NCI-H2081 treated with DMSO at 0.1 percent for 48 hours (cell line): ENCODE data around the gene APOO.

ENCODE experiments used
- DNase-seq: peaks from one replicate; lab custom pipeline; 2025; lab: John Stamatoyannopoulos, UW

Gene APOO

DNA sequence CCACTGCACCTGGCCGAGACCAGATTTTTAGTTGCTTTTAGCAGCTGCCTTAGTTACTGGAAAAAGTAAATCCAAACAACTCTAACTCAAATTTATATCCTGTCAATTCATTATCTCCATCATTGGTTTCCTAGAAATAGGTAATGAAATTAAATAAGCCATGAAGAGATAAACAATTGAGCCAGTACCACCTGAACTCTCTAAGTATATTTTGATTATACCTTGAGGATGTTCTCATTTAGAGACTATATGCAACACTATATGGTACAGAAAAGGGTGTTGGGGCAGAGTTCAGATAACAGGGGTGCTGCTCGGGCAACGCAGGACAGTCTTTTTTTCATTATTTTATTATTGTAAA is 89.8 kb downstream of the APOO start:
- DNase-seq = no peak

DNA sequence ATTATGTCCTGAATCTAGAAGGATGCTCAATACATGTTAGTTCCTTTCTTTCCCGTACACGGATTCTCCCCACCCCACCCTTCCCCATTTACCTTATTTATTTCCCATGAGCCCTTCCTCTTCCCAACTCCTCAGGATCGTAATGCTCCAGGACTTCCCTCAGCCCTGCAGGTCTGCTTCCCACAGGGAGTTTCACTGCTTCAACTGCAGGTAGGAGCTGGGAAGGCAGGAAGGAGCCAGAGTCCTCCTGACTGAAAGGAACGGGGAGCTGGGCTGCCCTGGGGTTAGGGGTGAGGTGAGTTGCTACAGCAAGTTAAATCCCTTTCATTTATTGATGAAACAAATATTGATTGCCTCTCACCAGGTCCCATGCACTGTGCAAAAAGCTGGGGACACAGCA is 91.6 kb downstream of the APOO start:
- no peak for DNase-seq

DNA sequence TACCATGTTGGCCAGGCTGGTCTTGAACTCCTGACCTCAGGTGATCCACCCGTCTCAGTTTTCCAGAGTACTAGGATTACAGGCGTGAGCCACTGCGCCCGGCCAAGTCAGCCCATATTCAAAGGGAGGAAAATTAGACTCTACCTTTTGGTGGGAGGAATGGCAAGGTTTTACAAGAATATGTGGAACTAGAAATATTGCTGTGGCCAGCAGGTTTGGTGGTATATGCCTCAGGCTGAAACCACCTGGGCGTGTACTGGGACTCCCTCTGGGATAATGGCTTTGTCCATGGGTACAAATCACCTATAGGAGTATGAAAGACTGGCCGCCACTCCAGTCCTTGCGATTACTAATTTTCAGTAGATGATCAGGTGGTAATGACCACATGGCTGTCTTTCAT is 92.4 kb downstream of the APOO start:
- no peak for DNase-seq

DNA sequence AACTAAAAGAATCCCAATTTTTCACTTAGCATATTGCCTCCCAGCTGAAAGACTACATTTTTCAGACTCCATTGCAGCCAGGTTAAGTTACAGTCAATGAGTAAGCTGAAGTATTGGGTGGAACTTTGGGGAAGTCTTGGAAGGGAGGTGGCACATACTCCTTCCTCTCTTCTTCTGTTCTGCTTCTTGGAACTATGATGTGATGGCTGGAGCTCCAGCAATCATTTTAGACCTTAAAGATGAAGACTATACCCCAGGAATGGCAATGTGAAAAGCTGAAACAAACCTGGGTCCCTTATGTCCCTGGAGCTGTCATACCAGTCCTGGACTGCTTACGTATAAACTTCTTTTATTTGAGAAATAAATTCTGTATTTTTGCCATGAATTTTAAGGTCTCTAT is 93.9 kb downstream of the APOO start:
- DNase-seq = no peak

DNA sequence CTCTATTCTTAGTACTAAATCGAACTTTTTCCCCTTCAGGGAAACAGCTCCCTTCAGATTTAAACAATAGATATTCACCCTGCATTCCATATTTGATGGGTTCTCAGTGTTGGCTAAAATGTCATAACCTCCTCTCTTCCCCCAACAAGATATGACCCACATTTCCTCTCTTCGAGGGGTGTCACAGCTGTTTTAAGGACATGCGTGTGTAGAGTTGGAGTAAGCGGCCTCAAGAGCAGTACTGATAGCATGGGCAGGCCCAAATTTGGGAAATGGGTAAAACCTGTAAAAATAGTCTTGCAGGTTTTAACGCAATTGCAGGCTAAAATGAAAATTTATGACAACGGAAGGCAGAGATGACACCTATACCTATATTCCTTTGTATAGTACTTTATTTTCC is 96.1 kb downstream of the APOO start:
- no peak for DNase-seq

DNA sequence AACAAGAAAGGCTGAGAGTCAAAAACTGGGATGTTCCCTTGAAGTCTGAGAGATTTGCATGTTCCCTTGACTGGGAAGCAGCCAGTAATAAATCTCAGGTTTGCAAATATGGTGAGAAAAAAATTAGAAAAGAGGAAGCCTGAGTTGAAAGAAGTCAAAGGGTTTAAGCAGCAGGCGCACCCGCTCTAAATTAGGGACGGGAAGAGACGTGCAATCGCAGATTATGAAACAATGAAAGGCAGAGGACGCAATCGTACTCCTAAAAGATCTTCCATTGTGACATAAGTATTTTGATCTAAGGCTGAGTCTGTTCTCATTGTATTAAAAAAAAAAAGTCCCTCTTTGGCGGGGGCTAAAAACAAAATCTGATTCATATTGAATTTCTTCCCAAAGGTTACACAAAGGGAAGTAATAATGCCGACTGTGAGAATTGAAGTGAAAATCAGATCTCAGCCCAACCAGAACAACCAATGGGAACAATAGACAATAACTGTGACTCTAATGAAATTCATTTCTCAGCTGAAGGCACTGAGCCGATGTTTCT is 96.6 kb downstream of the APOO start:
- DNase-seq = no peak

DNA sequence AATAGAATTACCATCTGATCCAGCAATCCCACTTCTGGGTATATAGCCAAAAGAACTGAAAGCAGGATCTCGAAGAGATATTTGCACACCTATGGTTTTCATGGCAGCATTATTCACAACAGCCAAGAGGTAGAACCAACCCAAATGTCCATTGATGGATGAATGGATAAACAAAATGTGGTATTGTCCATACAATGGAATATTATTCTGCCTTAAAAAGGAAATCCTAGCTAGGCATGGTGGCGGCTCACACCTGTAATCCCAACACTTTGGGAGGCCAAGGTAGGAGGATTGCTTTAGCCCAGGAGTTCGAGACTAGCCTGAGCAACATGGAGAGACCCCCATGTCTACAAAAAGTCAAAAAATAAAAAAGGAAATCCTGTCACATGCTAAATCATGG is 97.5 kb downstream of the APOO start:
- DNase-seq = no peak

DNA sequence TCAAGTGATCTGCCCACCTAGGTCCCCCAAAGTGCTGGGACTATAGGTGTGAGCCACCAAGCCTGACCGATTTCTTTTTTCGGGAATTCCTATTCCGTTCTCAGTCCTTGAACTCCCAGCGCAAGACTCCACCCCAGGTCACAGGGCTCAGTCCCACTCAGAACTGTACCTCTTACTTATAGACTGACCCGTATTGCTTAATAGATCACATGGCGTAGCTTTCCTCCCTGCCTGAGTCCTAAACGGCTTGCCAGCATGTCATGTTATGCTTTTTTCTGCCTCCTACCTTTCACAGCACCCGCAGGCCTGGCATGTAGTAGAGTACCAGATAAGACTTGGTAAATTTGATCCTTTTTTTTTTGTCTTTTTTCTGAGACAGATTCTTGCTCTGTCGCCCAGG is 102.3 kb downstream of the APOO start:
- no peak for DNase-seq

DNA sequence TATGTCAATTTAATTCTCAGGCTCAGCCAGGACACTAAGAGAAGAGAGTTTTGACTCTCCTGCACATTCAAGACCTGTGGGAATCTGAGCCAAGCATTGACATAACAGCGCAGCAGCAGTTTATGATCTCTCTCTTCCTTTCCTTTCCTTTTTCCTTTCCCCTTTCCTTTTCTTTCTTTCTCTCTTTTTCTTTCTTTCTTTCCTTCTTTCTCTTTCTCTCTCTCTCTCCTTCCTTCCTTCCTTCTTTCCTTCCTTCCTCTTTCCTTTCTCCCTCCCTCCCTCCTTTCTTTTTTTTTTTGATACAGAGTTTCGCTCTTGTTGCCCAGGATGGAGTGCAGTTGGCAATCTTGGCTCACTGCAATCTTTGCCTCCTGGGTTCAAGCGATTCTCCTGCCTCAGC is 103.2 kb downstream of the APOO start:
- DNase-seq = no peak

DNA sequence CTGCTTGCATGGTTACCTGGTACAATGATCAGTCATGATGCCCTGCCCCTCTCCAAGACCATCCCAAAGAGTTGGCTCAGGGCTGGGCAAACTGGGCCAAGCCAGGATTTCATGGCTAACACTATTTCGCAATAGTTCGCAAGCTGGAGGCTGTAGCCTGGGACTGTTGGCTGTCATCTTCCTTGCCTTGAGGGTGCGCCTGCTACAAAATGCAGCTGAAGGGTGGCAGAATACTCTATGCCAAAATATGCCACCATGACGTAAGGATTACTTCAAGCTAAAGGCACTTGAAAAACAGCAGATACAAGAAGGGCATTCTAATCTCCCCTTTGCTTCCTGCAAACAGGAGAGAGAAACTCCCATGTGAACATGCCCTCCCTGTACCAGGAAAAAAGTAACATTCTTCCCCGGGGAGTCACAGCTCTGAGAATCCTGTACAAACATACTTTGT is 103.8 kb downstream of the APOO start:
- DNase-seq = no peak

DNA sequence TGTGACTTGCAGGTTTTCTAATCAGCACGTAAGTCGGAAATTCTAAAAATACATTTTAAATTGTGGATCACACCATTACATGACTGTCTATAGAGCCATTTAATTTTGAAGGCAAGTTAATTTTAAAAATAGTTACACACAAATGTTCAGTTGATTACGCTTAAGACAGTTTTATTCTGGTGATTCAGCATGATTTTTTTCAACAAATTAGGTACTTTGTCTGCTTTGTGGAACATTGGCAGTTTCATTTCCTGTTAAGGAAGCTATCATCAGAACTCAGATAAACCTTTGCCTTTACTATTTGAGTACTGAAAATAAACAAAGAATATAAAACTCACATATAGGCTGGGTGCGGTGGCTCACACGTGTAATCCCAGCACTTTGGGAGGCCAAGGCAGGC is 105.3 kb downstream of the APOO start:
- no peak for DNase-seq

DNA sequence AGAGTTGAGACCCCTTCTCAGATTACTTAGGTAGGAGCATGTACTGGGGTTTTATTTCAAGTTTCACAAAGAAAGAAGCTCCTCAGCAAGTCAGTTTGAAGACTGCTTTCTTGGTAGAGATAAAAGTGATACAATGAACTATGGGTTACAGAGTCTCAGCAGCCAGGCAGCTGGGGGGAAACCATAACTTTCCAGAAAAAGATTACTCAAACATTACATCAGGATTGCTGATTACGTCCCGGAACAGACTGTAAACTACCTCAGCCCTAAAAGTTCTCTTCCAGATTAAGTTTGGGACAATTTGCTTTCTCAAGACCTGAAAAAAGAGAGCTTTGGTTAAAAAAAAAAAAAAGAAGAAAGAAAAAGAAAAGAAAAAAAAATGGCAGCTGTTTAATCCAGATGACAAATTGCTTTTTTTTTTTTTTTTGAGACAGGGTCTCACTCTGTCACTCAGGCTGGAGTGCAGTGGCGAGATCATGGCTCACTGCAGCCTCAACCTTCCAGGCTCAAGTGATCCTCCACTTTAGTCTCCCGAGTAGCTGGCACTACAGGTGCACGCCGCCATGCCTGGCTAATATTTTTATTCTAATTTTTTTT is 108.2 kb downstream of the APOO start:
- DNase-seq = no peak

DNA sequence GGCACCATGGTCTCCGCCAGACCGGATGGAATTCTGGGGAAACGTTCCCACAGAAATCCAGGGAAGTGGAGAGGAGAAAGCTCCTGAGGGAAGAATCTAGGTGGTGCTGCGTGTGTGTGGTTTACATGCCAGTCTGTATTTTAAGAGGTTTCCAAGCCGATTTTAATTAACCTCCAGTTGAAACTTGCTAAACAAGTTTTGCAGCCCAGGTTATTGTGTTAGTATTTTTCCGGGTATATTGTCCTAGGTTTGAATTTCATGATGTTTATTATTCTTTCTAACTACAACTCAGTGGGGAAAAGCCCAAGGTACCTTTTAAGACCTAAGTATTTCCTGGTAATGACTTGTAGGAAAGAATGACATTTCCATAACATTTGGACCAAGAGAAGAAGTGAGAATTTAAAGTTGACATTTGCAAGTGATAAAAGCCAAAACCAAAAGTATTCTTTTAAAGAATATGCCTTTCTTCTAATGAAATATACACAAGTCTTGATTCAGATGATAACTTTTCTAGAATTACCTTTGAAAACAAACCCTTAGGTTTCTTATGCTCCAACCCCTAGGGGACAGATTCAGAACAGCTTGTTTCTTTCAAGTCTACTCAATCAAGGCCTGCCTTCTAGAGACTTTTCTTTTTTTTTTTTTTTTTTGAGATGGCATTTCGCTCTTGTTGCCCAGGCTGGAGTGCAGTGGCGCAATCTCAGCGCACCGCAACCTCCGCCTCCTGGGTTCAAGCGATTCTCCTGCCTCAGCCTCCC is 110.2 kb downstream of the APOO start:
- no peak for DNase-seq

DNA sequence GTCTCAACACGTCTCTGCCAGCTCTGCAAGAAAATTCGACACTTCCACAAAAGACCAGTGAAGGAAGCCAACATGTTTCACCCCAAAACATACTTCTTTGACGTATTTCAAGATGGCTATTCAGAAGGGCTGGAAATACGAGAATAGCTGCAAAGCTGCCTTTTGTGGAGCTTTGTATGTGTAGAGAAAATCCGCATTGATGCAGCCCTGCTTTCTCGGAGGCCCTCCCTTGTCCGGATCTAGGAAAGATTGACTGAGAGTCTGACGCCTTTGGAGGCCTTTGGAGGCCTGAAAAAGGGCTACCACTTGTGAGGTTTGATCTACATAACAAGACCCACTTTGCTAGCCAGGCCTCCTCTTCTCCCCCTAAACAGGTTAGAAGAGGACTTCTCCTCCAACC is 112.5 kb downstream of the APOO start:
- DNase-seq = no peak

DNA sequence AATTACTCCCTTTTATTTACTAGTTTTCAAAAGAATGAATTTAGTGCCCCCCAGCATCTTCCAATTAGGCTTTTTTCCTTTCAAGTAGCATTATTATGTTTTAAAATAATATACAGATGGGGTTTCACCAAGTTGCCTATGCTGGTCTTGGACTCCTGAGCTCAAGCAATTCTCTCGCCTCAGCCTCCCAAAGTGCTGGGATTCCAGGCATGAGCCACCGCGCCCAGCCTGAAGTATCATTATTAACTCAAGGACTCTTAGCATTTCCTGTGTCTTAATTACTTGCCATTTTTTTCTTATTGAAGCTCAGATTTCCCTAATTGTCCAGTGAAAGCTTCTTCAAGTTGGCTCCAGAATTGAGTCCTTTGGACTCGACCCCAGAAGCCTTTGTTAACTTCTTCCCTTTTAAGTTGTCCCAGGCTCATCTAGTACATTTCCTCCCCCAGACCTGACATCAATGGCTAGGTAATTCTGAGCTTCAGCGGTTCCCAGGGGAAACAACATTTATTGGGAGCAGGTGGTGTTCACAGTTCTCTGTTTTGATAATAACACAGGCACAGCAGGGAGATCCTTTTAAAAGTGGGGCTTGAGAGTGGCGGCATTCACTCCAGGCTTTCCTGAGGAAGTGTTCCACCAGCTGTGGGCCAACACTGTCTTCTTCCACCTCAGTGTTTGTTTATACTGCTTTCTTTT is 114.7 kb downstream of the APOO start:
- no peak for DNase-seq

DNA sequence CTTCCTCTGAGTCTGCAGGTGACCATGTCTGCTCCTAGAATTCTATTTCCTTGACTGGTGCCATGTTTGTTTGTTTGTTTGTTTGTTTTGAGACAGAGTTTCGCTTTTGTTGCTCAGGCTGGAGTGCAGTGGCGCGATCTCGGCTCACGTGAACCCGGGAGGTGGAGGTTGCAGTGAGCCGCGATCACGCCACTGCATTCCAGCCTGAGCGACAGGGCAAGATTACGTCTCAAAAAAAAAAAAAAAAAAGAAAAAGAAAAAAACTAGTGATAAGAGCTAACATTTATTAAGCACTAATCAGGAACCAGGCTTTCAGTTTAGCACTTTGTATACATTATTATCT is 117.6 kb downstream of the APOO start:
- no peak for DNase-seq

DNA sequence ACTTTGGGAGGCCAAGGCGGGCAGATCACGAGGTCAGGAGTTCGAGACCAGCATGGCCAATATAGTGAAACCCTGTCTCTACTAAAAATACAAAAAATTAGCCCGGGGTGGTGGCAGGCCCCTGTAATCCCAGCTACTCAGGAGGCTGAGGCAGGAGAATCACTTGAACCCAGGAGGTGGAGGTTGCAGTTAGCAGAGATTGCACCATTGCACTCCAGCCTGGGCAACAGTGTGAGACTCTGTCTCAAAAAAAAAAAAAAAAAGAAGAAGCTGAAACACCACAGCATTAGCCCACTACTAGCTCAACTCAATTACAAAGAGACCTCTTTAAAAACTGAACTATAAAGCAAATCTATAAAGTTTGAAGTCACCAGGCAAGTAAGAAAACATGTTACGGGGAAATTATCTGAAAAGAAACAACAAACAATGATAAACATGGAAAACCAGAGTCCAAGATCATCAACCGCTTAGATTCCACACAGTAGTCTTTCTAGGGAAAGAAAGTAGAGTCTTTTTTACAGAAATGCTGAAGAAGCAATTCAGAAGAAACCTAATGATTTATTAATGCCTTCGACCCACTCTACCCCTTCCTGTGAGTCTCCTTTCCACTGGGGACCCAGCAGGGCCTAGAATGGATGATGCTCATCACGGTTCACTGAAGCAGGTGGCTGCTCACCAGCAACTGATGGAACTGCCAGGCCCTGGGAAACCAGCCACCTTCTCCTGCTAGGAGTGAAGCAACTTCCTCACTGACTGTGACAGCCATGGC is 118.2 kb downstream of the APOO start:
- no peak for DNase-seq

DNA sequence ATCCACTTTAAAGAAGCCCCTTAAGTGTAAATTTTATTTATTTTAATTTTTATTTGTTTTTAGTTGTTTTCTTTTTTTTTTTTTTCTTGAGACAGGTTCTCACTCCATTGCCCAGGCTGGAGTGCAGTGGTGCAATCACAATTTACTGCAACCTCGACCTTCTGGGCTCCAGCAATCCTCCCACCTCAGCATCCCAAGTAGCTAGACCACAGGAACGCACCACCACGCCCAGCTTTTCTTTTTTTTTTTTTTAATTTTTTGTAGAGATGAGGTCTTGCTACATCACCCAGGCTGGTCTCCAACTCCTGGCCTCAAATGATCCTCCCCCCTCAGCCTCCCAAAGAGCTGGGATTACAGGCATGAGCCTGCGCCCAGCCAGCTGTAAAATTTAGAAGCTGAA is 118.8 kb downstream of the APOO start:
- DNase-seq = no peak

DNA sequence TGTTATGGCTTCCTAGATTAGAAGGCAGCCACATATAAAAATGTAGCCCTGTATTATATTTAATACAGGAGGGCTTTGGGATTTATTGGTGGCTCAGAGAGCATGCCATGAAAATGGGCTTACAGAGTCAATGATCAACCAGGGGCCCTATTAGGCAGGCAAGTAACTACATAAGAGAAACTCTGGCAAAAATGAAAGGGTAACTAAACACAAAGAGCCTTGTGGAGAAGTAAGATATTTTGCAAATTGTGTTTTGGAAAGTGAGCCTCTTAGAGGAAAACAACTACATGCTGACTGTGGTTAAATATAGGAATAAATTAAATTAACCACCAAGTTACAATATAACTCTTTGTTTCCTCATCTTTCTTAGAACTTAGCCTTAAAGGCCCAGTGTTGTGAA is 119.2 kb downstream of the APOO start:
- no peak for DNase-seq

DNA sequence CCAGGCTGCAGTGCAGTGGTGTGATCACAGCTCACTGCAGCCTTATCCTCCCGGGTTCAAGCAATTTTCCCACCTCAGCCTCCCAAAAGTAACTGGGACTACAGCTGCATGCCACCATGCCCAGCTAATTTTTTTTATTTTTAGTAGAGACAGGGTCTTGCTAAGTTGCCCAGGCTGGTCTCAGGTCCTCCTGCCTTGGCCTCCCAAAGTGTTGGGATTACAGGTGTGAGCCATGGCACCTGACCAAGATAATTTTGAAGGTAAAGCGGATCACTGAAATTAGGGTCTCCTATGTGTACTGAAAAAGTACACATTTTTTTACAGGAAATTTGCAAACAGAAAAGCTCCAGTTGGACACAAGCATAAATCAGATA is 120.0 kb downstream of the APOO start:
- DNase-seq = no peak

DNA sequence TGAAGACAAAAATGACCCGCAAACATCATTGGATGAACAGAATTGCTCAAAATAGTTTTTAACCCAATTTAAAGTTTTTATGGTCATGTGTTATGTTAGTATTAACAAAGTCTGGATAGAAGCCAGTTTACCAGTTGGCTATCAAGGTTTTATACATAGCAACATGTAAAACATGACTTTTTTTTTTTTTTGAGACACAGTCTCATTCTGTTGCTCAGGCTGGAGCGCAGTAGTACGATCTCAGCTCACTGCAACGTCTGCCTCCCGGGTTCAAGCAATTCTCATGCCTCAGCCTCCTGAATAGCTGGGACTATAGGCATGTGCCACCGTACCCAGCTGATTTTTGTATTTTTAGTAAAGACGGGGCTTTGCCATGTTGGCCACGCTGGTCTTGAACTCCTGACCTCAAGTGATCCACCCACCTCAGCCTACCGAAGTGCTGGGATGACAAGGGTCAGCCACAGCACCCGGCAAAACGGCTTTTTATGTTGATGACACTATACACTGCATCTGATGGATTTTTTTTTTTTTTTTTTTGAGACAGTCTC is 121.4 kb downstream of the APOO start:
- DNase-seq = no peak

DNA sequence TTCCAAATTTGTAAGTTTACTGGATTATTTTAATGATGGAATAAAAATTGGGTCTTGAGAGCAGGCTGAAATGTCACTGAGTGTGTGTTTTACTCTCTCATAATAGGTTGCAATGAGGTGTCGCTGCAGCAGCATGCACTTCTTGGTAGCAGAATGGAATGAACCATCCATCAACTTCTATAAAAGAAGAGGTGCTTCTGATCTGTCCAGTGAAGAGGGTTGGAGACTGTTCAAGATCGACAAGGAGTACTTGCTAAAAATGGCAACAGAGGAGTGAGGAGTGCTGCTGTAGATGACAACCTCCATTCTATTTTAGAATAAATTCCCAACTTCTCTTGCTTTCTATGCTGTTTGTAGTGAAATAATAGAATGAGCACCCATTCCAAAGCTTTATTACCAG is 122.2 kb downstream of the APOO start:
- no peak for DNase-seq
